GM21447 (cell line): Measurements from ENCODE around the gene AEN.
A peak's percentile ranks its signal among the peaks of the same experiment; 100 is the strongest.

Experiments used
- ATAC-seq: cut with Tn5 transposase; IDR thresholded peaks from one replicate; pipeline ENCODE4 v1.9.1; 2021; ENCODE audit not compliant: unreplicated experiment

AEN gene, protein sequence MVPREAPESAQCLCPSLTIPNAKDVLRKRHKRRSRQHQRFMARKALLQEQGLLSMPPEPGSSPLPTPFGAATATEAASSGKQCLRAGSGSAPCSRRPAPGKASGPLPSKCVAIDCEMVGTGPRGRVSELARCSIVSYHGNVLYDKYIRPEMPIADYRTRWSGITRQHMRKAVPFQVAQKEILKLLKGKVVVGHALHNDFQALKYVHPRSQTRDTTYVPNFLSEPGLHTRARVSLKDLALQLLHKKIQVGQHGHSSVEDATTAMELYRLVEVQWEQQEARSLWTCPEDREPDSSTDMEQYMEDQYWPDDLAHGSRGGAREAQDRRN

DNA sequence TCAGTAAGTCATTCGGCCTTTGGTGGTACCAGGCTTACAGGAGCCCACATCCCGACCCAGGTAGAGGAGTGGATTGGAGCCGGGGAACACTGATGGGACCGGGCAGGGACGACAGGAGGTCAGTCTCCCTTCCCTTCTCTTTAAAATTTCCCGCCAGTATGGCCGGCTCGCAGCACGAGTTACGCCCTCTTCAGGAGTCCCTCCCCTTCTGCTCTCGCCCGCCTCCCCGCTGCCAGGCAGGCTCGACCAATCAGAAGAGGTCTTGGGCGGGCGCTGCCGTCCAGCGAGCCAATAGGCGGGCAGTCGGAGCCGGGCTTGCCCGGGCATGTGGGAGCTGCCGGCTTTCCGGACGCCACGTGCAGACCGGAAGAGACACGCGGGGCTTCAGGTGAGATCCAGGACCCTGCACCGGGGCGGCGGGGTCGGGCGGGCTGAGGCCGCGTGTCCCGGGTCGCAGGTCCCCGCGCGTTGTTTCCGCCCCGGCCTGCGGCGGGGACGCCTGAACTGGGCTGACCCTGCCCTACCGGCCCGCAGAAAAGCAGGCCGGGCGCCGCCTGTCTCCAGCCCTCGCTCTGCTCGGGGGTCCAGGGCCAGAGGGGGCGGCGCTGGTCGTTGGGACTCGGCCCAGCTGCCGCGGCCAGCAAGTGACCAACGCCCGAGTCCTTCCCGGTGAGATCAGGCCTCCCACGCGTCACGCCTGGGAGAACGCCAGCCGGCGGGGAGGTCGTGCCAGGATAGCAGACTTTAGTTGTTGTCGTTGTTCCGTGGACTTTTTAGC, at the start of gene AEN:
Gene AEN, plus strand, starts transcription at position 346 of the 778 bp plus-strand sequence. CDS start 4,870 bp downstream, outside the sequence.
- peak; percentile 90 for ATAC-seq

DNA sequence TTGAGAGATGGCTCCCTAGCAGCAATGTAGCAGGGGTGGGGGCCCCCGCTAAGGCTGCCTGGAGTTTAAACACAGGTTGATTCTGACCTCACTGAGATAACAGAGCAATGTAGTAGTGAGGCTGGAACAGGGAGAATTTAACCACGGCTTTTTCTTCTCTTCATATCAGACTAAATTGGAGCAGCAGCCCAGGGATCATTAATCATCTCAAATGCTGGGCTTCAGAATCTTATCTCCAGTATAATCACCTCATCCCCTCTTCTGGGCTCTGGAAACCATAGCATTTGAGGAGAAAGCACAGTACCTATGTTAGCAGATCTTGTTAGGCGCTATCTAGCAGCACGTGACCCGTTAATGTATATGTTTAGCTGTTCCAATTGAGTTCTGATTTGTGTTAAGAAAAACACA, 49.3 kb upstream of the AEN start:
- ATAC-seq: no peak

- no peak for ATAC-seq
These were observed 47.1 kb upstream of the AEN start for GRCh38 chr15:88574077-88574476.

- ATAC-seq: no peak
These were observed 46.5 kb upstream of the AEN start for GRCh38 chr15:88574655-88575054.

GRCh38 chr15:88579322-88579721, 41.8 kb upstream of the AEN start:
- no peak for ATAC-seq

DNA sequence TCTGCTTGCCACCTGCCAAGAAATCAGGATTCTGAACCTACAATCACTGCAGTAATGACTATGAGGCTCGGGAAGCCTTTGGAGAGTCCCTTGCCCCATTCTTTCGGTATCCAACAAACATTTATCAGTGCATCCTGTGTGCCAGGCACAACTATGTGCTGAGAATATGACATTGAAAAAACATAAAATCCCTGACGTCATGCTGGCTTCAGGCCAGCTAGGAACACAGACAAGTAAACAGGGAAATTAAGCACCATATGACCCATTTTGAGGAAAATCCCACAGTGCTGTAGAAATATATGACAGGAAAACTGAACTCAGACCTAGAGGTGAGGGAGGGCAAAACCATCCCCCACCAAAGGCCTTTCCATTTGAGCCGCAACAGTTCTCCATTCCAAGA, 40.6 kb upstream of the AEN start:
- ATAC-seq: no peak

GRCh38 chr15:88586401-88587162, 34.6 kb upstream of the AEN start:
- no peak for ATAC-seq

DNA sequence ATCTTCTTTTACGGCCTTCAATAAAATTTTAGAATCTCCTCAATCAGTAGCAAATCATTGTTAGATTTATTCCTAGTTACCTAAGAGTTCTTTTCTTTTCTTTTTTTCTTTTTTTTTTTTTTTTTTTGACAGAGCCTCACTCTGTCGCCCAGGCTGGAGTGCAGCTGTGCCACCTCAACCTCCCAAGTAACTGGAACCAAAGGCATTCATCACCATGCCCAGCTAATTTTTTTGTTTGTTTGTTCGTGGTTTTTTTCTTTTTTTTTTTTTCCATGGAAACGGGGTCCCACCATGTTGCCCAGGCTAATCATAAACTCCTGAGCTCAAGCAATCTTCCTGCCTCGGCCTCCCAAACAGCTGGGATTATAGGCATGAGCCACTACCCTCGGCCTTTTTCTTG, 30.4 kb upstream of the AEN start:
- no peak for ATAC-seq

- ATAC-seq: no peak
These were observed 29.8 kb upstream of the AEN start for GRCh38 chr15:88591384-88591783.

GRCh38 chr15:88603885-88604284, 17.3 kb upstream of the AEN start:
- ATAC-seq: no peak

- no peak for ATAC-seq
These were observed 16.6 kb upstream of the AEN start for GRCh38 chr15:88604381-88605188.

GRCh38 chr15:88605189-88606069, 15.7 kb upstream of the AEN start:
- no peak for ATAC-seq

DNA sequence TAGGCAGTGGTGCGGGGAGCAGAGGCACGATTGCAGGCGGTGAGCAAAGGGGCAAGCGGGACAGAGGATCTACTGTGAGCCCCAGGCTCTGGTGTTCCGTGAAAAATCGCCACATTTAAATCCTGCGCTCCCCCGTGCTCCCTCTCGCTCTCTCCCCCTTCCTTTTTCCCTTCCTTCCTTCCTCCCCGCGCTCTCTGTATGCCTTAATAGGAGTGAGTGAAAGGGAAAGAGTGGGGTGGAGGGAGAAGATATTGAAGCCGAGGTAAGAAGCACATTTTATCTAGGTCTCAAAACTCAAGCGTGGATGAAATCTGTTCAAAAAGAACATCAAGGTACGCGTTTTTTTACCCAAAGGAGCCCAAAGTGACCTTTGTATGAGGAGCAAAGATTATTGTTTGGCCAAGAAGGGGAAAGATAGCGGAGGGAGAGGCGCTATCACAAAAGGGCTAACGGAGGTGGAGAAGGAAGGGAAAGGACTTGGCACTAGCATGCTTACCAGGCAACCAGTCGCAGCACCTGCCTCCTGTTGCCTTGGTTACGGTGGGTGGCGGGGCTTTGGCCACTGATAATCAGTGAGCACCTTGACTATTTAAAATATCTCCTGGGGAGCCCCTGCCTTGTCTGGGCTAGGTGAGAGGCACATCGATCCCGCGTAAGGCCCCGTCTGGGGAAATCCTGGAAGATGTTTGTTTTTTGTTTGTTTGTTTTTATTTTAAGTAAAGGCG, 14.9 kb upstream of the AEN start:
- ATAC-seq: no peak

DNA sequence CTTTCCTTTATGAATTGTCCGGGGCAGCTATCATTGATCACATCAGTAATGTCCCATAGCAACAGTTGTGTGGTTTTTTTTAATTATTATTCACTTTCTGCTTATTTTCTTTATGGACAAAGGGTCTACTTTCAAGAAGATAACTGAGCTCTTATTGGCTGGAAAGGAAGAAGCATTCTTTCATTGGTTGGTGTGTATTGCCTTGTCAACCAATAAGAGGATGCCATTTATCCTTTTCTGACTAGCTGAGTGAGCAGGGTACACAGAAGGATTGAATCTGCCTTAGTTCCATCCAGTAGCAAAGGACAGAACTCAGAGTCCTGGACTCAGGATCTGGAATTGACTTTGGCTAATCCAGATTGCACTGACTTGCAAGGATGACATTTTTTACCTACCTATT, 13.2 kb upstream of the AEN start:
- ATAC-seq: no peak

- no peak for ATAC-seq
These were observed 12.4 kb upstream of the AEN start for GRCh38 chr15:88608607-88609181.

DNA sequence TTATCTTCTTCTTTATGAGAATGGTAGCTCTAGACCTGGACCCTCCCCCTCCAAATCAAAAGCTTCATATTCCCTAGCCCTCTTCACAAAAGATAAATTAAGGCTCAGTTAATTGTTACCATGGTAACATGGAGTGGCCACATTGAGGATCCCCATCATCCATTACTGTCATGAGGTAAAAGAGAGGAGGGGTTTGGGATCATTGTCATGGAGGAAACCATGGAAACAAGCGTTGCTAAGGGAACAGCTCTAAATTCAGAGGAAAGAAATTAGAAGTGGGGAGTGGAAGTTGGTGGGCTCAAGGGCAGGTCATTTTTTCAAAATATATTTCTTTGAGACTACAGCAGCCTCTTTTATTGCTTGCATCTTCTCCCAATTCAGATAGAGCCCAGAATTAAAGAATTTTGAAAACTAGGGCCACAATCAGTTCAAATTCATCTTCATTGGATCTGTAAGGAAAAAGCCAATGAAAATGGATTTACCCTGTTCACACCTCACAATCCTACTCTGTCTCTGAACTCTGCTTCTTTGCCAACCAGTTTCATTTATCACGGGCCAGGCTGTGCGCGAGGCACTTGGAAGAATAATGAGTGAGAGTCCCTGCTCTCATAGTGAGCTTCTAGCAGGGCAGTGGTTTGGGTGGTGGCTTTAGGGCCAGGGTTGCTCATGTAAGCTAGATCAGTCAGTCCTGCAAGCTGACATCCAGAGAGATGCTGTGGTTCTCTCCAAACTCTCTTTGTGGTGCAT, 11.6 kb upstream of the AEN start:
- no peak for ATAC-seq

- no peak for ATAC-seq
These were observed 10.4 kb upstream of the AEN start for GRCh38 chr15:88610701-88611231.
